ENCODE data around the gene SLC44A5.

SLC44A5 gene

DNA sequence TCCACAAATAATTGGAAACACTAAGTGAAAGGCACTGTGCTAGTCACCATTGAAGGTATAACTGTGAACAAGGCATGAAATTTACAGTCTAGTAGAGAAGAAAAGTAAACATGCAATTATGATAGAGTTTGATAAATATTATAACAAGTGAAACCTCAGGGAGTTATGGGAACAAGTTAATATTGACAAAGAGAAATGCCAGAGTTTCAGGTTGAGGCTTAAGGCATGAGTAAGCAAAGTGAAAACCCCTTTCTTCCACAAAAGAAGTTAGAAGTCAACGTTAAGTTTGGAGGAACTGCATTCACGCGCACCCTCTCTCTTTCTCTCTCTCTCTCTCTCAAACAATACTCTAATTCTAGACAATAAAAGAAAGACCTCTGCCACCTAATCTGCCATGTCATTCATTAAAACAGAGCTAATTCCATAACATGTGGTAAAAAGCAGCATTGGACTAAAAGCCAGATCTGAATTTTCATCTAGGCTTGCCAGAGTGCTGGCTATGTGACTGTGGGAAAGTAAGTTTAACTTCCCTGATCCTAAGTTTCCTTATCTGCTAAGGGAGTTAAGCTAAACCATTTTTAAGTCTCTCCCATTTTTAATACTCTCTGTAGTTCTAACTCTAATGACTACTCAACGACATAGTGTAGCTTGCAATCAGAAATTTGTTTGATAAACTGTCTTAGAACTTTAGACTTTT lies 22.0 kb downstream of the SLC44A5 start:
- DNase-seq = no peak

DNA sequence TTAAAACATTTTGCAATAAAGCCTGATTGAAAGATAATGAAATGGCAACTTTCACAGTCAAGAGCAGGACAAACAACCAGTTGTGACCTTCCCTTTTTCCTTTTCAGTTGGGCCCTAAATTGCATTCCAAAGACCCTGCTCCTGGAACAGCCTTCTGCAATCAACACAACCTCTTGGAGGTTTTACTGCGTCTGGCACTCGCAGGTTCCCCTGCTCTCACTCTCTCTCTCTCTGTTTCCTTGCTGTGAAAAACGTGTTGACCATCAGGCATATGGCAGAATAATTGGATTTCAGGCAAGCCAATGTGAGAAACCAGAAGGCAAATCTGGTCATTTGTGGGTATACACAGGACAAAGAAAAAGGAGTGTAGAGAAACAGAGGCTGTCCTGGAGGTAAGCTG lies 23.2 kb downstream of the SLC44A5 start:
- no peak for DNase-seq

DNA sequence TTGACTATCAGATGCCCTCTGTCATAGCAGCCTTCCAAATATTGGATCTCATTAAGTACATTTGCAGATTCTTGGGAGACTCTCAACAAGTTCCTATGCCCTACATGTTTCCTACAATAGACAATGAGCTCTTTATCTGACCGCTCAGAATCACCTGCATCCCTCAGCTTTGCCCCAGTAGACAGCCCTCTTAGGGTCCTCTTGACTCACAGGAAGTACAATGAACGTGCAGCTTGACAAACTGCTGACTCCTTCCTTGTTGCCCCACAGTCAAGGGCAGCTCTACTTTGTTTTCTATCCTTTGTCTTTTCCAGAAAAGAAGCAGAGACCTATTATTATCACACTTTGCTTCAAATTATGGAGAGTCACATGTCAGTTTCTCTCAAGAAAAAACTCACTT lies 27.6 kb downstream of the SLC44A5 start:
- no peak for DNase-seq

DNA sequence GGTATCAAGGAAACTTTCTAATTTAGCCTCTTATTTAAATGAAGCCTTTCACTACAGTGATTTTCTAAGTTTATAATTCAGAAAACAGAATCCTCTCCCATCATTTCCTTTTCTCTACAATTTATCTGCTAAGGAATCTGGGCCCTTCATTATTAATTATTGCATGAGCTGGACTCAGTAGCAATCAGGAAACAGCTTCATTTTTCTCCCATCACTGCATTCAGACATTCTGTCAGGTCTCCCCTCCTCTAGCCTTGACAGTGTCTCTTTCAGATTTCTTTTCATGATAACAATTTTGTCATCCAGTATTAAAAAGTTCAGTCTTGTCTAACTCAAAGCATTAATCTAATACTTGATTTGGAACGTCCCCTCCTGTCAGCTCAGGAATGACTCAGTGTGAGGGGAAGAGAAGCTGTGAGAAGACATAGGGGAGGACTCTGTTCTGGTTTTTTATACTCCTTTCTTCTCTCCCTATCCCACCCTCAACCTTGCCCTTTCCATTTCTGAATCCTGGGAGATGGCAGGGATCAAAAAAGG lies 28.1 kb downstream of the SLC44A5 start:
- DNase-seq = no peak

DNA sequence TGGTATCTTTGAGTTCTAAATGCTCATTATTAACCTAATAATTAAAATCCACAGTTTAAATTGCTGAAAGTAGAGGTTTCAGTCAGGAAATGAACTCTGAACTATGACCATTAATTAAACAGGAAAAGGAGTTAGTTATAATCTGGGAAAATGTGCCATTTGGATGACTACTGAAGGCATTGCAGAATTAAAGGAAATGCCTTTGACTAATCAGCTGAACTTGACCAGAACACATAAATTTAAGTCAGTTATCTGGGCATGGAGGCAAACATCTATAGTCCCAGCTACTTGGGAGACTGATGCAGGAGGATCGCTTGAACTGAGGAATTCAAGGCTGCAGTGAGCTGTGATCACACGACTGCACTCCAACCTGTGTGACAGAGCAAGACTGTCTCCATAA lies 31.9 kb downstream of the SLC44A5 start:
- no peak for DNase-seq

DNA sequence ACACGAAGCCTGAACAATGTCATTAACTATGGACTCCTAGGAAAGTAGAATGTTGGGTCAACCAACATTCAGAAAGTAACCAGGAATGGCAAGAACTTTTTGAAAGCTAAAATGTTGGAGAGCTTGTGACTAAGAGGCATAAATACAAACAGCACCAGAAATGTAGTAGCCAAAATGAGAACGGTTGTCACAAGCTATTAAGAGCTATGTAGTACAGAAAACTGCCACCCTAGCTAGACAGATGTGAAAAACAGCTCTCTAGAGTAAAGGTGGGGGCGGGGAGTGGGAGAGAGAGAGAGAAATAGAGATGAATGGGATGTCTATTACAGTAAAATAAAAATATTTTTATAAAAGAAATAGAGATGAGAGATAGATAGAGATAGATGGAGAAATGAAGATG lies 35.1 kb downstream of the SLC44A5 start:
- DNase-seq = no peak

DNA sequence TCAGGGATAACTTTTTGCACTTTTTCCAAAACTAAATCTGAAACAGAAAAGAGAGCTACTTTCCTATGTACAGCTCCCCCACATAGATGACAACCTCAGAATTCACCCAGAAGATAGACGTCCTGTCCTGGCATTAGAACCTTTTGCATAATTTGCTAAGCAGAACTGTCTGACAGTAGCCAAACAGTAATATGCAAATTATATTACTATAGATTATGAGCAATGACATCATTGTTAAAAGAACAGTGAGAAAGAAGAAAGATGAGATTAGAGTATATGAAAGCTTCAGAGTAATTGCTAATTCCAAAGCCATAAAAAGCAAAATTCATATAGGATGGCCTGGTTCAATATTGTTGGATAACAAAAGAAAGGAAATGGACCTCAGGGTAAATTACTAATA lies 43.7 kb downstream of the SLC44A5 start:
- DNase-seq = no peak

DNA sequence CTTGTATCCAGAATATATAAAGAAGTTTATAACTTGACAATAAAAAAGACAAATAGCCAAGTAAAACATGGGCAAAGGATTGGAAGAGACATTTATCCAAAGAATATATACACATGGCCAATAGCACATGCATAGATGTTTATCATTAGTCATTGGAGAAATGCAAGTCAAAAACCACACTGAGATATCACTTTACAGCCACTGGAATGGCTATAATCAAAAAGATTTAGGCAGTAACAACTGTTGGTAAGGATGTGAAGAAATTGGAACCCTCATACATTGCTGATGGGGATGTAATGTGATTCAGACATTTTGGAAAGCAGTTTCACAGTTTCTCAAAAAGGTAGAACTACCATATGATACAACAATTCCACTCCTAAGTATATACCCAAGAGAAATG lies 51.1 kb downstream of the SLC44A5 start:
- DNase-seq = no peak

DNA sequence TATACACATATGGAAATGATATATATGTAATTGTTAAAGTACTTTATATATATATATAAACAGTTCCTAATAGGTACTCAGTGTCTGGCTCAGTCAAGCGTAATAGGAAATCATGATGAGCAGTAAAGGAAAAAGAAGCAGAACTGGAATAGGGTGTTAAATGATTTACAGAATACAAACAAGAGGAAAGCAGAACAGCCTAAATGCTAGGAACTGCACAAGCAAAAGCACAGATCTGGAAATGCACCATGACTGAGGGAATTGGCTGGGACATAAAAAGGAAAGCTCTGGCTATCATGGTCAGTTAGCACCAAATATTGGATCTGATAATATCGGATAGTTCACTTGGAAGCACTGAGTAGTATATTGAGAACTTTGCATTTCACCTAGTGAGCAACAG lies 51.8 kb downstream of the SLC44A5 start:
- DNase-seq = no peak

DNA sequence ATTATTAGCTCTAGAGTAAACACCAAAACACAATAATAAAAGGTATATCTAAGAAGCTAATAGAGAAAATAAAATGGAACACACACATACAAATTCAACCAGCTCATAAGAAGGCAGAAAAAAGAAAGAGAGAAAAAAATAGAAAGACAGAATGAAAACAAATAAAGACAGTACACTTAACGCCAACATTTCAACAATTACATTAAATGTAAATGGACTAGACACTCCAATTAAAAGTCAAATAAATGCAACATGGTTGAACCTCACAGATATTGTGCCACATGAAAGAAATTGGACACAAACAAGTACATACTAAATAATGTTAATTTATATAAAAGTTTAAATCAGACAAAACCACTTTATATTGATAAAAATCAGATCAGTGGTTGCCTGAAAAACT lies 56.0 kb downstream of the SLC44A5 start:
- DNase-seq = no peak

DNA sequence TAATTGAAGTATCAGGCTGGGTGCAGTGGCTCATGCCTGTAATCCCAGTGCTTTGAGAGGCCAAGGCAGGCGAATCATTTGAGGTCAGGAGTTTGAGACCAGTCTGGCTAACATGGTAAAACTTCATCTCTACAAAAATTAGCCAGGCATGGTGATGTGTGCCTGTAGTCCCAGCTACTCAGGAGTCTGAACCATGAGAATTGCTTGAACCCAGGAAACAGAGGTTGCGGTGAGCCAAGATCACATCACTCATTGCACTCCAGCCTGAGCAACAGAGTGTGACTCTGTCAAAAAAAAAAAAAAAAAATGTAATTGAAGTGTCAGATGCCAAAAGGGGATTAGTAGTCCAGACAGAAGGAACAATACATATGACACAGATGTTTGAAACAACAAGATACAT lies 56.7 kb downstream of the SLC44A5 start:
- no peak for DNase-seq

DNA sequence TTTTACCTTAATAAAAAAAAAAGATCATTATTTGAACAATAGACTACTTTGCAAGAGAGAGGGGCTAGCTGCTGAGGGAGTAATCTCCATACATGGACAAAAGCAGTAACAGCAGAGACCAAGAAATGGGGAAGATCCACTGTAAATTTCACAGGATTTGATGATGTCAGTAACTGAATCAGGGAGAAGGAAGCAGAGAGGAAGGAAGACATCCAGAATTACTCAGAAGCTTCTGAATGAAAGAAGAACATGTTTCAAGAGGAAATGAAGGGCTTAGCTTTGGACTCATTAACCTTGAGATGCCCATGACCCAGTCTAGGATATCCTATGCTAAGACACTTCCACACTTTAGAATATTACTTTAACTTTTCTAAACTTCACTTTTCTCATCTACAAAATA lies 60.4 kb downstream of the SLC44A5 start:
- no peak for DNase-seq

DNA sequence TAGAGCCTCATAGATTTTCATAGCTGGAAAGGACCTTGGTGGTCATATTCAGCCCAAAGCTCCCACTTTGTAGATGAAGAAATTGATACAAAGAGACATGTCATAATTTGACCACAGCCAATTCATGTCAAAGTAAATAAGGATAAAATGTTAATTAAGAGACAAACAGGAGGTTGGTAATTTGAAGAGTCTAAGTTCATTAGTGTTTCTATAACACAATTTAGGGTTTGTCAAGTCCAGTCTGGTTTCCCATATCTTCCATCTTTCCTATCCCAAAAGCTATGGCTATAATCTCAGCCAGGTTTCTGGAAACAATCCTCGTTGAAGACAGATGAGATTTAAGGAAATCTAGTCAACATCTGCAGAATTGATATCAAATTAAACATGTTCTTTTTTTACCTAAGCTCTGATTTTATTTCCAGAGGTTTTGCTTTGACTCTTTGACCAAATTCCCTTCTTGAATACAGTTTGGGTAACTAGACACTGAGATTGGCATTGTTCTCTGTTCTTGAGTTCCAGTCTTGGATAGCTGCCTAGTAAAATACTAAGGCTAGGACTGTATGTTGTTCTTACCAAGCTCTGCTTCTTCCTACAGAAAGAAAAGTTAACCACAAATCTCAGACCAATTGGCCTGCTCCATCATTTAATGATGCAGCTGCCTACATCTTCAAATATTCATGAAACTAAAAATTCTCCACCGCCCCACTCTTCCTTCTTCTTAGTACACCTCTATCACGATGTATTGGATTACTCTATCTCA lies 62.0 kb downstream of the SLC44A5 start:
- DNase-seq = no peak

DNA sequence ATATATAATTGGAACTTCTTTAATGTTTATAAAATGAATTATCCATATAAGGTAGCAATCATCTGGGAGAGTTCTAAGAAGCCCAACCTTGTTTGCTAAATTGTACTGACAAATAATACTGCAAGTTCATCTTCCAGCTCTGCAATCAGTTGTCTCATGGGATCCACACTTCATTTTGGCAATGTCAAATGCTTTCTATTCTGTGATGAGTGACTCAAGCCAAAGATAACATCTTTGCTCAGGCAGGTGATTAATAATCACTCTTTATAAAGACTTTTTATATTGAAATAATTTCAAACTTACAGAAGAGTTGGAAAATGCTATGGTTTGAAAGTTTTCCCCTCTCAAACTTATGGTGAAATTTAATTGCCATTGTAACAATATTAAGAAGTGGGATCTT lies 67.2 kb downstream of the SLC44A5 start:
- no peak for DNase-seq

DNA sequence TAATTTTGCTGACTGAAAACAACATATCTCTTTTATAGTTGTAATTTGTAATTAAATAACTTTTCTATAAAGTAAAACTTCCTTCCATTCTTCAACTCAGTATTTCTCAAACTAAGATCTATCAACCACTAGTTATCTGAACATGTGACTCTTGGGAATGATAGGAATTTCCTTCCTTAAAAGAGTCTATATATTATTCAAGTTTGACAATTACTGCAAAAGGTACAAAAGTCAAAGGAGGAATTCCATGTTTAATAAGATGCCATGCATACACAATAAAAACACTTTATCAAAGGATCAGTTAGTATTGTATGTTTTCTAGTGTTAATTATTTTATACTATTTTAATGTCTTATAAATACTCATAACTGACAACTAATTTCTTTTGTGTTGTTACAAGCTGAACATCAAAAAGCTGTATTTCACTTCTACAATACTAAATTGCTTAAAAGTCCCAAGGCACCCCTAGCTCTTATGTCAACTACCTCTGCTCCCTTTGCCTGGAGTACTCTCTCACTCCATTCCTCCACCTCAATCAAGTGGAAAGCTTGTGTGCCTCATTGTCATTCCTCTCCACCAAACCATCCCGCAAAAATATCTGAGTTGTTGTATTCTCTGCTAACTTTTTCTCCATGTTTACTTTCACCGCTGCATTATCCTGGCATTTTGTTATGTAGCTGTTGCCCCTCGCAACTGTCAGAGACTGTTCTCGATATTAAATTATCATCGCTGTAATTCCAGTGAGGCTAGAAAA lies 67.9 kb downstream of the SLC44A5 start:
- no peak for DNase-seq

DNA sequence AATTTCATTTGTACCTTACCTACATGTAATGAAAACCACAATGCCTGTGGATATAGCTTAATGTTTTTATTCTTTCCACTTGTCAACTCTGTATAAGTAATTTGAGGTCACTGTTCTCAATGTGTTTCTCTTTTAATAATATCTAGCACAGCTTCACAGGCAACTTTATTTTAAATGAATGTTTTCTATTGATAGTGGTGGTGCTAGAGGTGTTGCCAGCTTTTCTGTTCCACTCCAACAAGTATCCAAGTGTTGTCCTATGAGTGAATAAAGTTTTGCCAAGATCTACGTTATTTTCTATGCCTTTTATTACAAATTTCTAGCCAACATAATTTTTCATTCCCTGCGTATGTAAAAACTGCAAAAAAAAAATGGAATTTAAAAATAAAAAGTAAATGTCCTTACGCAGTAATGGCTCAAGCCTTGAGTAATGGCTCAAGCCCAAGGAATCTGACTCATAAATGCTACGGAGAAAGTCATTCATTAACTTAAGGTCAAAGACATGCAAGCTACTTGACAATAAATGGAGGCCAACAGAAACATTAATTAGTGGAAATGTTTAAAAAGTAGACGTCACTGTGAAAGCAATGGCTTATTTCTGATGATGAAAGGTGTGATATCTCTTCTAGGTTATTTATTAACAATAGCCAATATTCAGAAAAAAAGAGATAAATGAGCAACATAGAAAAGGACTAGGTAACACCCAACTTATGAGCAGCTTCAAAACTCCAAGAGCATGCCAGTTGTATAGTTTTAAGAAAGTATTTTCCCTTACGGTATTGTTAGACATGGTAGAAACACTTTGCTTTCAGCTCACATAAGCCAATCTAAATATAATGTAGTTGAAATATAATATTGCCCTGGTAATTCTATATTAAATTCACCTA lies 71.4 kb downstream of the SLC44A5 start:
- DNase-seq = no peak

DNA sequence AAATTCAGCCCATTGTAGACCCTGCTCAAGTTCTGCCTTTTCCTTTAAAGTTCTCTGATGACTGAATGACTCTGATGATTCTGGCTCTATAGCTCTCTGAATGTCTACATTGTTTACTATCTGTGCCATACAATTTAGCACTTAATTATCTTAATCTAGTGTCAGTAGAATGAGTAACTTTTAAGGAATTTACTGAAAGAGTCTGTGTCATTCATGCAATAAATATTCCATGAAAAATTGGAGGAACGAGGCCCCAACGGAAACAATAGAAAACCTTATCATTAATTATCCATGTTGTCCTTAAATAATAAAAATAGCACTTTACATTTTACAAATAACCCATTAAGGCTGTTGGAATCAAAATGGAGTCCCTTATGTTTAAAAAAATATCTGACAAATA lies 77.8 kb downstream of the SLC44A5 start:
- DNase-seq = no peak

DNA sequence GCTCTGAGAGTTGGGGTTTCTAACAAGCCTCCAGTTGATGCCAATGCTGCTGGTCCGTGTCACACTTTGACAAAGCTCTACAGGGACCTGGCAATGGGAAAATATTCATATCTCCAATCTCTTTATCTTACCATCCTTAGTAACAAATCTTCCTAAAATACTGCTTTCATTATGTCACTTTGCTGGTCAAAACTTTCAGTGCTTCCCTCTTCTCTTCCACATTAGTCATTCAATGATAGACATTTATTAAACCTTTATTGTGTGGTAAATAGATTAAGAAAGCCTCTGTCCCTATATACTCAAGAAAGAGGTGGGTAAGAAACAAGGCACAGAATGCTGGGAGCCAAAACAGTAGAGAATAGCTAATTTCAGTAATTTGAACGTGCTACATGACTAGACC lies 79.3 kb downstream of the SLC44A5 start:
- DNase-seq = no peak

DNA sequence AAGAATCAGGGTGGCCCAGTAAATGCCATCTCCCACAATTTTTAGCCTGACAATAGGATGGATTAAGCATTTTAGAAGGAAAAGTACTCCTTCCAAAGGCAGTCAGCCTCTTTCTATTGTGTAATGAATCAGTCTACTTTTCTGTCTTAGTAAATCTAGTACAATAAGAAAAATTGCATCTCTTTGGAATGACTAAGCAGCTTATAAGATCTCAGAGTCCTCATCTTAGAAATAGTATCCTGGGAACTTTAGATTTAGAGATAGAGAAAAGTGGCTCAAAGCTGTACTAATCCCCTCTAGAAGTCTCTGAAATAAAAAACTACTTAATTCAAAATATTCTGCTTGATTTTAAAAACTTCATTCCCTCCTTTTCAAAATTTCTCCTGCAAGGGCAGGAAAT lies 81.4 kb downstream of the SLC44A5 start:
- DNase-seq = no peak

DNA sequence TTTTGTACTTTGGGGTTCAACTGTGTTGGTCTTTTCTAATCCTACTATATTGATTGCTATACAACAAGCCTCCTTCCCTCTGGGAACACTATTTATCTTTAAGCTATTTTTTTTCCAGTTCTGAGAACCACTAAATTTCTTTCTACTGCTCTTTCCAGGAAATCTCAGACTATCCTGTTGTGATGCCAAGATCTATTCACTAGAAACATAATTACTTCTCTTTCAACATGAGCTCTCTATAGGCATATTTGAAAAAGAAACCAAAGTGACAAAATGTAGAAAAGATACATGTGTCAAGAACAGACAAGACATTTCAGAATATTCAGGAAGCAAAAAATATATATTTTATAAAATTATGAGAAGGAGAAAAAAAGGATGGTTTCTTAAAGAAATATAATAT lies 82.9 kb downstream of the SLC44A5 start:
- DNase-seq = no peak

DNA sequence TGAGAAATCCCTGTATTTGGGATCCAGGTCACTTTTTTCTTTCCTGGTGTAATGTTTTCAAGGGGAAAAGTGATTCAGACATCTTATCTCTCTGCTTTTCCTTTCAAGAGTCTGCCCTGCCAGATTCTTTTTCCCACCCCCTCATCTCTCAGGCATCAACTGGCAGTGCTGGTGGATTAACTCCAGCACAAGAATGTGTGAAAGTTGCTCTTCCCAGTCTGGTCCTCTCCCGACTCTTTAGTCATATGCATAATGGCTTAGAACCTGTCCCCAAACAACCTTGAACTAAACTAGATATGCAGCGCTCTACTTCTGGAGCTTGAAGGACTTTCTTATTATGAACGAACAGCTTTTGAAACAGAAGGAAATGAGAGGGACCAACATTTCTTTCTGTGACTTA lies 88.5 kb downstream of the SLC44A5 start:
- DNase-seq = no peak

DNA sequence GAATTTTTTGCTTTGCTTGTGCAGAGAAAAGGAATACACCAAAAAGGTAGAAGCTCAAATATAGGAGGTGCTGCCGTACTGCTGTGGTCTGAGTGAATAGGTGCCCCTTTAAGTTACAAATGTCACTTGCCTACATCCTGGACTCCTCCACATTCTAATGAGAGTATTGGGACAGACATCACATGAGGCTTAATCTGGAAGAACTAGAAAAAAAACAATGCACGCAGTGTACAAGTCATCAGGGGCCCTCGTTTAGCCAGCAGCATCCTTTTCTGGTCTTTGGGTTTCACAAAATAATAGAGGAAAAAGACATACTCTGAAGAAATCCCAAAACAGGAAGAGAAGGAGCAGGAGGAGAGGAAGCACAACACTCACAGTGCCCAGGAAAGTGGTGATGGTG lies 89.3 kb downstream of the SLC44A5 start:
- DNase-seq = no peak
